SK-N-SH treated with all-trans-retinoic acid at 6 μM for 48 hours (cell line): ENCODE results near the gene PLA2G12B.

Experiments
- PATZ1 ChIP-seq: fragments of 250-450 bp; sonication (Bioruptor Pico); IDR thresholded peaks from 2 replicates; pipeline ENCODE4 v1.8.0; 2020; ENCODE audit warnings: mild to moderate bottlenecking, moderate library complexity, borderline replicate concordance
- TOX ChIP-seq: fragments of 250-450 bp; sonication (Bioruptor Pico); IDR thresholded peaks from 2 replicates; pipeline ENCODE4 v1.8.0; 2021; ENCODE audit warnings: mild to moderate bottlenecking, moderate library complexity, borderline replicate concordance

DNA sequence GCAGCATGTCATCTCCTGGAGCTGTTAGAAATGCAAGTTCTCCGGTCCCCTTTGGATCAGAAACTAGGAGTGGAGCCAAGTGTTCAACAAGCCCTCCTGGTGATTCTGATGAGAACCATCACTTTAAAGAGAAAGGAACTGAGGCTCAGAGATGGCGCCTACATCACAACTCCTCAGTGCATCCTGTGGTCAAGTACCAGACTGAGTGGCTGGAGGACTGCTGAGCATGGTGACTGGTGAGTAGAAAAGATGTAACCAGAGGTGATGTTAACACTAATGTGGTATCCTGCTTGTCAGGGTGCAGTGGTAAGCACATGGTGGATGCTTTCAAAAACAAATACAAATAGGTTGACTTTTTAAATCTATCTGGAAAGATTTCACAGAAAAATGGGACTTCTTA lies 64.5 kb downstream of the PLA2G12B start:
- TF ChIP-seq TOX (CRISPR knock-in tag) = no peak
- no peak for TF ChIP-seq PATZ1
